Erythroblast (primary cell): ENCODE data around the gene PLEKHG2.
A peak's percentile ranks its signal among the peaks of the same experiment; 100 is the strongest.
"Not testable (repeated sequence)": the region's sequence is repeated elsewhere in the genome, so short reads cannot be mapped to it uniquely, and the experiment has no call there.

ENCODE experiments used
- DNase-seq, 2 experiments: peaks; one replicate each; lab custom pipeline; 2025; lab: John Stamatoyannopoulos, UW
- GATA1 ChIP-seq: IDR thresholded peaks from 2 replicates; pipeline ENCODE4 v1.6.1; 2011; ENCODE audit warnings: low read depth, mild to moderate bottlenecking, control low read depth, low read length, moderate library complexity
- POLR2A ChIP-seq: IDR thresholded peaks from 2 replicates; pipeline ENCODE4 v1.6.1; 2011; ENCODE audit warnings: mild to moderate bottlenecking, low read length

The PLEKHG2 gene, protein sequence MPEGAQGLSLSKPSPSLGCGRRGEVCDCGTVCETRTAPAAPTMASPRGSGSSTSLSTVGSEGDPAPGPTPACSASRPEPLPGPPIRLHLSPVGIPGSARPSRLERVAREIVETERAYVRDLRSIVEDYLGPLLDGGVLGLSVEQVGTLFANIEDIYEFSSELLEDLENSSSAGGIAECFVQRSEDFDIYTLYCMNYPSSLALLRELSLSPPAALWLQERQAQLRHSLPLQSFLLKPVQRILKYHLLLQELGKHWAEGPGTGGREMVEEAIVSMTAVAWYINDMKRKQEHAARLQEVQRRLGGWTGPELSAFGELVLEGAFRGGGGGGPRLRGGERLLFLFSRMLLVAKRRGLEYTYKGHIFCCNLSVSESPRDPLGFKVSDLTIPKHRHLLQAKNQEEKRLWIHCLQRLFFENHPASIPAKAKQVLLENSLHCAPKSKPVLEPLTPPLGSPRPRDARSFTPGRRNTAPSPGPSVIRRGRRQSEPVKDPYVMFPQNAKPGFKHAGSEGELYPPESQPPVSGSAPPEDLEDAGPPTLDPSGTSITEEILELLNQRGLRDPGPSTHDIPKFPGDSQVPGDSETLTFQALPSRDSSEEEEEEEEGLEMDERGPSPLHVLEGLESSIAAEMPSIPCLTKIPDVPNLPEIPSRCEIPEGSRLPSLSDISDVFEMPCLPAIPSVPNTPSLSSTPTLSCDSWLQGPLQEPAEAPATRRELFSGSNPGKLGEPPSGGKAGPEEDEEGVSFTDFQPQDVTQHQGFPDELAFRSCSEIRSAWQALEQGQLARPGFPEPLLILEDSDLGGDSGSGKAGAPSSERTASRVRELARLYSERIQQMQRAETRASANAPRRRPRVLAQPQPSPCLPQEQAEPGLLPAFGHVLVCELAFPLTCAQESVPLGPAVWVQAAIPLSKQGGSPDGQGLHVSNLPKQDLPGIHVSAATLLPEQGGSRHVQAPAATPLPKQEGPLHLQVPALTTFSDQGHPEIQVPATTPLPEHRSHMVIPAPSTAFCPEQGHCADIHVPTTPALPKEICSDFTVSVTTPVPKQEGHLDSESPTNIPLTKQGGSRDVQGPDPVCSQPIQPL (N-terminal part only)

DNA sequence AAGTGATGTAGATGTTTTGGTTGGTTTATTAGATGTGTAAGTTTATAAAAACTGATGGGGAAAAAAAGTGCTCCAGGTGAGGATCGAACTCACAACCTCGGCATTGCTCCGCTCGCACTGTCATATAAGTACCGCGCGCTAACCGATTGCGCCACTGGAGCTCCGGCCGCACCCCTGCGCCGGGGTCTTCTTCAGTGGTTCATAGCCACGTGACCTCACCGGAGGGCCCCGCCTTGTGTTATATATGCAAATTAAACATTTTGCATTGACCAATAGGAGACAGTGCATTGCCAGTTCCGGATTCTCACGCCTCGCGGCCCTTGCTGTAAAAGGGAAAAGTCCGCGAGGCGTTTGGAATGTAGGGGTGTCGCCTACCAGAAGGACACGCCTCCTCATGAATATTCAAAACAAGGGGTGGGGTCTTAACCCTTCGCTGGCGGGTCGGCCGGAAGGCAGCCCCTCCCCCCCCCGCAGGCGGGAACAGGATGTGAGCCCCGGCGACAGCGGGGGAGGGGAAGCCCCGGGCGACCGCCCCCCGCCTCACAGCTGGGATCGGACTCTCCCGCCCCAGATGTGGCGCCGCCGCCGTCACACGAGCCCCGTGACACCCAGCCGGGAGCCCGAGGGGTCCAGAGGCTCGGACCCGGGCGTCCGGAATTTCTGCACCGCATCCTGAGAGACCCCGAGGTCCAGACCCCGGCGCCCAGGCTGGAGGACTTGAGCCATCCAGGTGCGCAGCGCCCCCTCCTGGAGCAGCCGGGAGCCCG, at the start of gene PLEKHG2:
Gene PLEKHG2 (plus strand): TSS at position 570 of the 767 bp plus-strand sequence. CDS start 1,418 bp downstream, outside the sequence.
- DNase-seq, result peak; percentile 97
- no peak for TF ChIP-seq GATA1
- peak; percentile 85 for TF ChIP-seq POLR2A

DNA sequence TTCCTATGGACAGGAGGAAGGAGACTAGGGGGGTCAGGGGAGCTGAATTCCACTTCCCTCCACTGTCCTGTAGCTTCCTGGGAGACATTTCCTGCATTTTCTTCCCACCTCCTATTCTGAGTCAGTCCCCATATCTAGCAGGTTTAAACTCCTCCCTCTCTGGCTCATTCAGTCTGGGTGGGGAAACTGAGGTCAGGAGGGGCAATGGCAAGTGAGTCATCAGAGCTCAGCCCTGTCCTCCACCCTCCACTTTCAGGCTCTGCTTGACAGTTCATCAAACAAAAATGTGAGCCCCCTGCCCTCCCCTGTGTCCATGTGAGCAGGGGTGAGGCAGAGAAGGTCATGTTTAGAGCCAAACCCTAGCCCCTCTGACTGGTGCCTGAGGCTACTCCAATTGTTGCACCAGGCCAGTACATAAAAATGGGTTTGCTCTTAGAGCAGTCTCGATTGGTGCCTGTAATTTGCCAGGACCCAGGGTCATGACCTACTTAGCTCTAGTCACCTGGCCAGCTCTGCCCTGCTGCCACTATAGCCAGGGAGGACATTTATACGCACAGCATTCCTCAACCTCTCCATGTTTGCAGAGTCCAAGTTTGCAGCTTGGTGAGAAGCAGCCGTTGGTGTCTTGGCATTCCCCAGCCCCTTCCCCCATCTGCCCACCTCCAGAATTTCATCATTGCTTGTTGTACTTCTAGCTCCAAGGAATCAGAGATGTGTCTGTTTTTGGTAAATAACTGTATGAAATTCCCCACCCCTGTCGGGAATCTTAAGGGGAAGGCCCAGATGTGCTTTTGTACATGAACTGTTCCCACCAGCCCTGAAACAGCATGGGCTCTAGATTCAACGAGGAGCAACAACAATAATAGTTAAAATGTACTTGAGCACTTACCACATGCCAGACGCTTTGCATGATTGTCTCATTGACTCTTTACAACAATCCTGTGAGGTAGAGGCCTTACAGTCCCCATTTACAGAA, 49.5 kb upstream of the PLEKHG2 start:
- TF ChIP-seq POLR2A (no peak), GATA1 (no peak)
- peak in 1 of 2 experiments; percentile 23 for DNase-seq

DNA sequence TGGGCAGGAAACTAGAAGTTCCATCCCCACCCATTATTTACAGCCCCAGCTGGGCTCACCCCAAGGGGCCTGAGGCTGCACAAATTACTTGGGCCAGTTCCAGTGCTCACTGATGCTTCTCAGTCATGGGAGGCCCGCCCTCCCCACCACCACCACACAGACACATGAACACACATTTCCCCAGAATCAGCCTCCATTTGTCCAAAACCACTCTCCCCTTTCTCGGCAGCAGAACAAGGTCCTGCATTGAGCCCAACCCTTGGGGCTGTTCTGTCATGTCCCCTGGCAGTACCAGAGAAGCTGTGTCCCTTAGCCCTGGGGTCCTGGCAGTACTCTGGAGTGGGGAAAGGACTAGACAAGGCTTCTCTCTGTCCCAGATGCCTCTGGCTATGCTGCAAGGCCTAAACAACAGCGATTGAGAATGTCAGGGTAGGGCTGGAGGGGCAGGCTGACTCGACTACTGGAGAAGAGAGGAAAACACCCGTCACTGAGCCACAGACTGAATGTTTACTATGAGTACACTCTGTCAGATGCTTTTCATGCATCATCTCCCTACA, 48.5 kb upstream of the PLEKHG2 start:
- peak; percentile 56 to 73 for DNase-seq
- TF ChIP-seq POLR2A, result no peak
- no peak for TF ChIP-seq GATA1

DNA sequence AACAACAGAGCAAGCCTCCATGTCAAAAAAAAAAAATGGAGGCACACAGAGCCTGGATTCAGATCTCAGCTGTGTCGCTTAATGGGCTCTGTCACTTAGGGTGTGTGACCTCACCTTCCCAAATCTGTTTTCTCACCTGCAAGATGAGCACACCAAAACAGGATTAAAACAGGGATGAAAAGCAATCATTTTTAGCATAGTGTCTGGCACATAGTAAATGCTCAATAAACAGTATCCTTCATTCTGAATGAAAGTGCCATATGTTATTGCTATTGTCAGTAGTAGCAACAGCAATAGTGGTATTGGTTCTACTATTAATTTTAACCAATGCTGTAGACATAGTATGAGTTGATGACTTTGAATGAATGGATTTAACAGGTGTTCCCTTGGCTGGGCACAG, 46.9 kb upstream of the PLEKHG2 start:
- no peak for DNase-seq
- TF ChIP-seq GATA1 (no peak), POLR2A (no peak)

DNA sequence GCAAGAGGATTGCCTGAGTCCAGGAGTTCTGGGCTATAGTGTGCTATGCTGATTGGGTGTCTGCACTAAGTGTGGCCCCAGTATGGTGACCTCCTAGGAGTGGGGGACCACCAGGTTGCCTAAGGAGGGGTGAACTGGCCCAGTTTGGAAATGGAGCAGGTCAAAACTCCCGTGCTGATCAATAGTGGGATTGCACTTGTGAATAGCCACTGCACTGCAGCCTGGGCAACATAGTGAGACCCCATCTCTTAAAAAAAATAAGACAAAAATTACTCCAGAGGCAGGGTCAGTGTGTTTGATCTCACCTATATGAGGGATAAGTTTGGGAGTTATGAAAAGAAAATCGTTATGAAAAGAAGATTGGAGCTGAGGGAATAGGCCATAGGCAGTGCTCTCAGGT, 43.3 kb upstream of the PLEKHG2 start:
- TF ChIP-seq GATA1, result no peak
- TF ChIP-seq POLR2A, result no peak
- DNase-seq, result no peak

DNA sequence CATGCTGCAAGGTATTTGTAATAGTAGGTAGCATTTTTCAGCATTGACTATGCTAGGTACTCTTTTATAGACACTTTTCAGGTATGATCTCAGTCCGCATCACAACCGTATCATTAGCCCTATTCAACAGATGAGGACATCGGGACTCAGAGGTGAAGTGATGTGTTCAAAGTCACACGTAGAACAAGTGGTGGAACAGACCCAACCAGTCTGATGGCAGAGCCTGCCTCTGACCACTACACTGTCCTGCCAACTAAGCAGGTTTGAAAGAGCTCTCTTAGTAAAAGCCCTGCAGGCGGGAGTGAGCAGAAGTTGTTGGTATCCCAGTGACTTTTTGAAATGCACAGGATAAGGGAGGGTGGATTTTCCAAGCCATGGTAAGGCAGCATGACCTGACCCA, 41.7 kb upstream of the PLEKHG2 start:
- no peak for DNase-seq
- TF ChIP-seq POLR2A (no peak), GATA1 (no peak)

DNA sequence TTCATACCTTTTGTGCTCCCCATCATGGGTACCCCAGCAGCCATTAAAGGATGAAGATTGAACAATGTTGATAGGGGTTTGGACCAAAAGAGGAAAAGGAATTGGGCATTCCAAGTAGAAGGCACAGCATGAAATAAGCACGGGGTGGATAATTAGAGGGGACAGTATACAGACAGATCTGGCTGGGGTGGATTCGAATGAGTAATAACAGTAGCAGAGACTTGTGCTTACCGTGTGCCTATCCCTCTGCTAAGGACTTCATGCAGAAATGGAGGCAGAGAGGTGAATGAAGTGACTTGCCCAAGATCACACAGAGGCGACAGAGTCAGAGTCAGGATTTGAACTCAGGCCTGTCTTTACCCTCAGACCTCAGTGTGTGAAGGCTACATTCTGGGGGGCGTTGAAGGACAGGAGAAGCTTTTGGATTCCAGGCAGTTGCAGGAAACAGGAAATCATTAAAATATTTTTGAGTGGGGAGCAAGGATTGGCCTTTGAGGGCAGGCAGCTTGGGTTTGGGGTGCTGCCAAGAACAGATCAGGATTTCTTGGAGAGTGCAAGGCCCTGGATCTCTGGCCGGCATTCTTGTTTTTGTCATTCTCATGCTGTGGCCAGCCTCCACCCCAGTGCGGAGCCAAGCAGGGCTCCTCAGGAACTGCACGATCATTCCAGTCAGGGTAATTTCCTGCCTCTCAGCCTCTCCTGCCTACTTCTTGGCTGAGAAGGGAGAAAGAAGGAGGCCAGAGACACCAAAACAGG, 40.2 kb upstream of the PLEKHG2 start:
- TF ChIP-seq POLR2A (no peak), GATA1 (no peak)
- no peak for DNase-seq

DNA sequence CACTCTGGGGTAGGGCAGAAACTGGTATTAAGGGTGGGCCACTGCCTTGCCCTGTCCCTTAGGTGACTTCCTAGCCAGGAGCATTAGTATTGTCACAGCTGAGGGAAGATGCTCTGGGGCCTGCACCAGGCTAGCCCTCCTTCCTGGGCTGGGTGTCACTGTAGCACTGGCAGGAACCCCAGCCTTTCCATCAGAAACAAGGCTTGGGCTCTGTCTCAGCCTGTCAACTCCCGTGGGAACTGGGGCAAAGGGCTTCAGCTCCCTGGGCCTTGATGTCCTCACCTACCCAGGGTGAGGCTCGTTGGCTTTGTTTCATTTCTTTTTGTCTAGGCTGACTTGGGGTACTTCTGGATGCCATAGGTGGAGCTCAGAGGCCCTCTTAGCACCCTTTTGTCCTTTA, 39.5 kb upstream of the PLEKHG2 start:
- TF ChIP-seq POLR2A (no peak), GATA1 (no peak)
- no peak for DNase-seq

DNA sequence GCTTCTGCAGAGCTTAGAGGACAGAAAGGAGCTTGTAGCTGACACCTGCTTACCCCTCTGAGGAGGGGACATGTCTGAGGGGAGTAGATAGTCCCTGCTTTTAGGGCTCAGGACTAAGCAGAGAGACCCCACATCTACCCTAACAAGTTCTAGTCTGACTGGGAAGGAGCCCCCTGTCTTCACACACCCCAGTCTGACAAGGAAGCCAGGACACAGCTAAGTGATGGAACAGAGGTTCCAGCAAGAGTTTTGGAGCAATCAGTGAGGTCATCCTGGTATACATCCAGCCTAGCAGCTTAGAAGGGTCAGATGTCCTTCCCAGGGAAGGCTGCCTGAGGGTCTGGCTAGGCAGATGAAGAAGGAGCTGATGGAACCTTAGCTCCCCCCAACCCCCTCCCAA, 36.5 kb upstream of the PLEKHG2 start:
- DNase-seq, result no peak
- TF ChIP-seq GATA1 (no peak), POLR2A (no peak)

DNA sequence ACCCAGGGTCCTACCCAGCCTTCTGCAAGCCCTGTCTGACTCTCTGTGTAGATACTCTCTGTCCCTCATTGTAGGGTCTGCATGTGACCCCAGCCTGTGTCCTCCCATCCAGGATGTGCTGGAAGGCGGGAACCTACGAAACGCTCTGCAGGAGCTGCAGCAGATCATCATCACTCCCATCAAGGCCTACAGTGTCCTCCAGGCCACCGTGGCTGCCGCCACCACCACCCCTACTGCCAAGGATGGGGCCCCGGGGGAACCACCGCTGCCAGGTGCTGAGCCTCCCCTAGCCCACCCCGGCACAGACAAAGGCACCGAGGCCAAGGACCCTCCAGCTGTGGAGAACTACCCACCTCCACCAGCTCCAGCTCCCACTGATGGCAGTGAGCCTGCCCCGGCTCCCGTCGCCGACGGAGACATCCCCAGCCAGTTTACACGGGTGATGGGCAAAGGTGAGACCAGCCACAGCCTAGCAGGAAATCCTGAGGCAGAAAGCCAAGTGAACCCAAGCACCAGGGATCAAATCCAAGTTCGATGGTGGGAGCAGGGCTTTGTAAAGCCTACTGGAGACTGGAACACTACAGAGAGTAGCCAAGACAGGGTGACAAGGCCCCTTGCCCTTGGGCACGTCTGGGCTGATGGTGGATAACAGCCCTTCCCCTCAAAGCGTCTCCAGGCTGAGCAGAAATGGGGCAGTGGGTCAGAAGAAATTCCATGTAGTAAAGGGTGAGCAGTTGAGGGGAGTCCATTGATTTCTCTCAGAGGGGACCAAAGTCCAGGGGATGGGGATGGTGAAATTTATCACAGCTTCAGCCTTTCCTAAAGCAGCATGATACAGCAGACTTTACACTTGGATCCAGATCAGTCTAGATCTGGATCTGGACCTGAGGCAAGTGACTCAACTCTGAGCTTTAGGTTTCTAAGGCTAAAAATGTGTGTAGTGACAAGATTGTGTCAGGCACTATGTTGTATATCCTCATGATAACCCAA, 34.8 kb upstream of the PLEKHG2 start:
- no peak for TF ChIP-seq POLR2A
- DNase-seq, result no peak

DNA sequence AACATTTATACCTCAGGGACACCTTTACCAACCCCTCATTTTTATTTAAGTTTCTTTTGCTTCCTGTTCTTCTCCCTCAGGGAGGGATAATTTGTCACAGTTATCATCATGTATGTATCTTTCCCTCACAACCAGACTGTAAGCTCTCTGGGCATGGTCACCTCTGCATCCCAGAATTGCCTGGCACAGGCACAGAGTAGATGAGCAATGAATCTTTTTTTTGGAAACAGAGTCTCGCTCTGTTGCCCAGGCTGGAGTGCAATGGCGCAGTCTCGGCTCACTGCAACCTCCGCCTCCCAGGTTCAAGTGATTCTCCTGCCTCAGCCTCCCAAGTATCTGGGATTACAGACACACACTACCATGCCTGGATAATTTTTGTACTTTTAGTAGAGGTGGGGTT, 33.1 kb upstream of the PLEKHG2 start:
- not testable (repeated sequence) for DNase-seq
